Germinal center (tissue), 1 donor: ENCODE results near the gene PCDHGB5.

Experiments used
- DNase-seq: peaks from one replicate; pipeline ENCODE4 v3.0.0; 2012; ENCODE audit warnings: mixed read lengths, low spot score

PCDHGB5 gene

GRCh38 chr5:141441571-141442170, 43.9 kb downstream of the PCDHGB5 start:
- no peak for DNase-seq
